NCI-H1092 treated with DMSO at 0.1 percent for 48 hours (cell line): ENCODE results near the gene FYN.

Source experiments
- DNase-seq: peaks from one replicate; lab custom pipeline; 2025; lab: John Stamatoyannopoulos, UW

The FYN gene

GRCh38 chr6:111806561-111807497, 66.4 kb downstream of the FYN start:
- no peak for DNase-seq

- no peak for DNase-seq
Measured at GRCh38 chr6:111806165-111806547, 67.1 kb downstream of the FYN start.

- DNase-seq = no peak
Measured at GRCh38 chr6:111805511-111806164, 67.6 kb downstream of the FYN start.

- no peak for DNase-seq
Measured at GRCh38 chr6:111804627-111805235, 68.5 kb downstream of the FYN start.

DNA sequence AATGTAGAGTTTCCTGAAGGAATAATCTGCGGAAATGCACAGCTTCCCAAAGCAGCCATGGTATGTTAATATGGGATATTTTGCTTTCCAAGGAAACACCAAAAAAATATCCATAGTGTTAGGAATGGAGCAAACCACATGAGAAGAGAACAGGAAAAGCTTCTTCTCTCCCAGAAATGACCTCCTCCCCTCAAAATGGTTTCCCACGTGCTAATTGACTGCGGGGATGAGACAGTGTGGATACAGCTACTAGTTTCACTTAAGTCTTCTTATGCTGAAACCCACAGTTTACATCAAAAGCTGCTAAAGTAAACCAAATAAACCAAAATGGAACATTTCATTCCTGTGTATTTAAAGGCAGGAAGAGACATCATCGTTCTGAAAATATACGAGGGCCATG, 69.4 kb downstream of the FYN start:
- no peak for DNase-seq

GRCh38 chr6:111803371-111803770, 69.9 kb downstream of the FYN start:
- DNase-seq = no peak

DNA sequence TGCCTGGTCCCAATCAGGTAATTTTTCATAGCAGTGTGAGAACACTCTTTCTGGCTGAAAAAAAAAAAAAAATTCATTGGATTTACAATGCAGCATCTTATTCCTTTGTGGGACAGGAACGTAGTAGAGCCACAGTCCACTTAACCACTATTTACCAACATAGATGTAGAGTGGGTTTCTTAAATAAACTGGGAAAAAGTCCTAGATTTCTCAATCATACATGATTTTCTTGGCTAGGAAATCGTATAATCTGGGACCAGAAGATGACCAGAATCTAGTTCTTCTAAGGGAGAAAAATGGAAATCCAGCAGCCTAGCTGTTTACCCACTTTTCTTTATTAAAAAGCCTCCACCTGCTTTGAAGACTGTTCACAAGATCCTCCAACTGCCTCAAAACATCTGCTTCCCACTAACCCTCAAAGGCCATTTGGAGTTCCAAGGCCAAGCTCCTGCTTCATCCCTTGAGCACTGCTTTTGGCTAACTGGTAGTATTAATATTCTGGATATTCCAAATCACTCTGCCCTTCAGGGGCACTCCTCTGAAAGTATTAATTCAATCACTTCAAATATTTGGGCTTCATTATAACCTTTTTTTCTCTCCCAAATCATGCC, 70.4 kb downstream of the FYN start:
- no peak for DNase-seq

DNA sequence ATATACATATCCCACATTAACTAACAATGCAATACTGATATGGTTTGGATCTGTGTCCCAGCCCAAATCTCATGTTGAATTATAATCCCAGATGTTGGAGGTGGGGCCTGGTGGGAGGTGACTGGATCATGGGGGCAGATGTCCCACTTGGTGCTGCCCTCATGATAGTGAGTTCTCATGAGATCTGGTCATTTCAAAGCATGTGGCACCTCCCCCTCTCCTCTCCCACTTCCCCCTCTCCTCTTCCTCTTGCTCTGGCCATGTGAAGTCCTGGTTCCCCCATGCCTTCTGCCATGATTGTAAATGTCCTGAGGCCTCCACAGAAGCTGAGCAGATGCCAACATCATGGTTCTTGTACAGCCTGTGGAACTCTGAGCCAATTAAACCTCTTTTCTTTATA, 71.2 kb downstream of the FYN start:
- DNase-seq = no peak

GRCh38 chr6:111800821-111801220, 72.4 kb downstream of the FYN start:
- DNase-seq = no peak

- DNase-seq = no peak
Measured at GRCh38 chr6:111800259-111800765, 72.9 kb downstream of the FYN start.

- no peak for DNase-seq
Measured at GRCh38 chr6:111799576-111800258, 73.5 kb downstream of the FYN start.

- no peak for DNase-seq
Measured at GRCh38 chr6:111798281-111798725, 74.9 kb downstream of the FYN start.

DNA sequence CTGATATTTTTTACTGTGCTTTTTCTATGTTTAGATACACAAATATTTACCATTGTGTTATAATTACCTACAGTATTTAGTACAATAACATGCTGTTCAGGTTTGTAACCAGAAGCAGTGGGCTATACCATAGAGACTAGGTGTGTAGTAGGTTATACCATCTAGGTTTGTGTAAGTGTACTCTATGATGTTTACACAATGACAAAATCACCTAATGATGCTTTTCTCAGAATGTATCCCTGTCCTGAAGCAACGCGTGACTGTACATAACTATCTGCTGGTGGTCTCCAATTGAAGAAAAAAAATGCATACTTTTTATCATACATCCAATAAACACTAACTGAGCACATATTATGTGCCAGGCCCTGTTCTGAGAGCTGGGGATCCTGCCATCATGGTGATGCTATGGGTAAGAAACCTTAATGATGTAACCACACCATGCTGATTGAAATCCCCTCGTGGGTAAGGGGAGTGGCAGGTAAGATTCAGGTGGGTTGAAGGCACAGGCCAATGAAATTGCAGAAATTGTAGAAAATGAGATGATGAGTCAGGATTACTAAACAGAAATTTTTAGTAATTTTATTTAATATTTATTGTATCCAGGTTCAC, 76.8 kb downstream of the FYN start:
- DNase-seq = no peak

DNA sequence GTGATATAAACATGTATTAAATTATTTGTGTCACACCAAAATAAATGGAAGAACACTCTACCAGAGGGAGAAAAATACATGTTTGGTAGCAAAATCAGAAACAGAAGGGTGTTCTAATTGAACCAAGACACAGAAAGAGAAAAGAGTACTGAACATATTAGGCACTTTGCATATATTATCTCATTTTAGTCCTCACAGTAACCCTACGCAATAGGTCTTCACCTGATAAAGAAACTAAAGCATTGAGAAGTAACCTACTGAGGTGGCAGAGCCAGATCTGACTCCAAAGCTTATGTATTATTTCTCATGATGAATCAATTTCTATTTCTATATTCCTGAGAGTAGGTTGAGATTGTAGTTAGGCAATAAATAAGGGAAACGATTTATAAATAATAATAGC, 77.7 kb downstream of the FYN start:
- no peak for DNase-seq

- no peak for DNase-seq
Measured at GRCh38 chr6:111794727-111795452, 78.4 kb downstream of the FYN start.

- no peak for DNase-seq
Measured at GRCh38 chr6:111794300-111794699, 79.0 kb downstream of the FYN start.

DNA sequence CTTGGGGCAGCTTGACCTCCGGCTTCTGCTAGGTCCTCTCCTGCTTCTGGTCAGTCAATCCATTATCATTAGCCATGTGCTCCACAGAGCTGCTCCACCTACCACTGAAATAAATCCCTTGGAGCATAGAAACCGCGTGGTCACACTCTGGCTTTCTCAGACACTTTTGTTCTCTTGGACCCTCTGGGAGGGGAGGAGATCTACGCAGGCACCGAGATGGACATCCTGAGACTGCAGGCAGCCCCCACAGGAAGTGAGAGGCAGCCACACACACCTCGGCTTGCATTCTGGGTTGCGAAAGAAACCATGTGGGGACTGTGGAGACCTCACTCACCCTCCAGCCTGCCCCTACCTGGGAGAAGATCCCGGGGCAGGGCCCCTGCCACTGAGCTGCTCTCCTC, 79.5 kb downstream of the FYN start:
- no peak for DNase-seq

GRCh38 chr6:111792914-111793700, 80.1 kb downstream of the FYN start:
- DNase-seq = no peak

- no peak for DNase-seq
Measured at GRCh38 chr6:111792241-111792640, 81.0 kb downstream of the FYN start.

GRCh38 chr6:111791415-111791814, 81.8 kb downstream of the FYN start:
- DNase-seq = no peak
